GM23338 (cell line): Measurements from ENCODE around the gene FOXQ1. TPM values are rescaled to one million over a fixed set of nuclear protein-coding genes. Genes with fewer than 3 reads are reported as not detected.

Experiments used
- ATAC-seq: fragments of 200-7000 bp; cut with Tn5 transposase; 3 replicates; pipeline ENCODE4 v1.9.1; 2020
- DNase-seq: peaks from one replicate; pipeline ENCODE4 v3.0.0-alpha.2; 2015; ENCODE audit warnings: low spot score
- H2AFZ ChIP-seq: fragments of 200-600 bp; sonication (generic); 2 replicates; pipeline ENCODE4 v1.8.0; 2016; ENCODE audit warnings: antibody characterized with exemption, mild to moderate bottlenecking, moderate library complexity
- H3F3A ChIP-seq: fragments of 200-600 bp; sonication (generic); replicated peaks from 2 replicates; pipeline ENCODE4 v1.8.0; 2017; ENCODE audit warnings: antibody characterized with exemption, mixed run types, low read depth
- H3K27ac ChIP-seq: fragments of 200-600 bp; sonication (generic); 2 replicates; pipeline ENCODE4 v1.6.1; 2016; ENCODE audit warnings: low read depth
- H3K27me3 ChIP-seq: fragments of 200-600 bp; sonication (generic); 2 replicates; pipeline ENCODE4 v1.8.0; 2016; ENCODE audit warnings: mild to moderate bottlenecking, mixed run types, moderate library complexity; ENCODE audit not compliant: insufficient read depth
- H3K36me3 ChIP-seq: fragments of 200-600 bp; sonication (generic); 2 replicates; pipeline ENCODE4 v1.8.0; 2016; ENCODE audit warnings: mild to moderate bottlenecking; ENCODE audit not compliant: insufficient read depth
- H3K4me1 ChIP-seq: fragments of 200-600 bp; sonication (generic); 2 replicates; pipeline ENCODE4 v1.8.0; 2016; ENCODE audit warnings: mild to moderate bottlenecking, moderate library complexity; ENCODE audit not compliant: insufficient read depth
- H3K4me2 ChIP-seq: fragments of 200-600 bp; sonication (generic); 2 replicates; pipeline ENCODE4 v1.7.1; 2017; ENCODE audit warnings: mixed run types
- H3K4me3 ChIP-seq: fragments of 200-600 bp; sonication (generic); 2 replicates; pipeline ENCODE4 v1.6.1; 2016; ENCODE audit warnings: mixed run types
- H3K79me2 ChIP-seq: fragments of 200-600 bp; sonication (generic); replicated peaks from 2 replicates; pipeline ENCODE4 v1.8.0; 2017; ENCODE audit warnings: mild to moderate bottlenecking; ENCODE audit not compliant: insufficient read depth
- H3K9me2 ChIP-seq: fragments of 200-600 bp; sonication (generic); 2 replicates; pipeline ENCODE4 v1.8.0; 2017; ENCODE audit not compliant: insufficient read depth
- H4K20me1 ChIP-seq: fragments of 200-600 bp; sonication (generic); replicated peaks from 2 replicates; pipeline ENCODE4 v1.8.0; 2017; ENCODE audit warnings: mild to moderate bottlenecking; ENCODE audit not compliant: insufficient read depth
- H3K27ac Mint-ChIP-seq: 2 replicates; pipeline ENCODE4 v1.8.0; 2020; ENCODE audit warnings: inconsistent platforms, mild to moderate bottlenecking, moderate library complexity, mixed read lengths
- H3K27me3 Mint-ChIP-seq: 3 replicates; pipeline ENCODE4 v1.8.0; 2022; ENCODE audit warnings: low read depth, mild to moderate bottlenecking, moderate library complexity, mixed read lengths, inconsistent platforms; ENCODE audit not compliant: insufficient read depth, poor library complexity
- H3K36me3 Mint-ChIP-seq: 3 replicates; pipeline ENCODE4 v1.8.0; 2021; ENCODE audit warnings: low read depth, mild to moderate bottlenecking, inconsistent platforms, moderate library complexity, mixed read lengths
- H3K4me1 Mint-ChIP-seq: 3 replicates; pipeline ENCODE4 v1.8.0; 2020; ENCODE audit warnings: mild to moderate bottlenecking, inconsistent platforms, mixed read lengths
- H3K4me3 Mint-ChIP-seq: 3 replicates; pipeline ENCODE4 v1.8.0; 2021; ENCODE audit warnings: moderate library complexity, mild to moderate bottlenecking, inconsistent platforms, mixed read lengths
- H3K9me3 Mint-ChIP-seq: 3 replicates; pipeline ENCODE4 v1.8.0; 2020; ENCODE audit warnings: moderate library complexity, mild to moderate bottlenecking, inconsistent platforms, mixed read lengths
- CREB1 ChIP-seq: fragments of 250-450 bp; sonication (Bioruptor Pico); IDR thresholded peaks from 2 replicates; pipeline ENCODE4 v1.5.0; 2020; ENCODE audit warnings: low read depth, mild to moderate bottlenecking, moderate library complexity
- EZH2 ChIP-seq: fragments of 200-600 bp; sonication (generic); IDR thresholded peaks from one replicate; pipeline ENCODE4 v1.8.0; 2017; ENCODE audit warnings: antibody characterized with exemption, mild to moderate bottlenecking, low read depth; ENCODE audit not compliant: unreplicated experiment
- EZH2phosphoT487 ChIP-seq: fragments of 200-600 bp; sonication (generic); IDR thresholded peaks from one replicate; pipeline ENCODE4 v1.8.1; 2018; ENCODE audit warnings: antibody characterized with exemption; ENCODE audit not compliant: unreplicated experiment
- NANOG ChIP-seq: IDR thresholded peaks from 2 replicates; pipeline ENCODE4 v1.6.1; 2016; ENCODE audit warnings: antibody characterized with exemption, borderline replicate concordance
- POLR2AphosphoS5 ChIP-seq: IDR thresholded peaks from 2 replicates; pipeline ENCODE4 v1.6.1; 2016; ENCODE audit warnings: antibody characterized with exemption, low read depth
- STAT1 ChIP-seq: IDR thresholded peaks from one replicate; pipeline ENCODE4 v1.6.1; 2016; ENCODE audit warnings: antibody characterized with exemption; ENCODE audit not compliant: unreplicated experiment
- ZNF114 ChIP-seq: fragments of 250-450 bp; sonication (Bioruptor Pico); IDR thresholded peaks from 2 replicates; pipeline ENCODE4 v1.5.0; 2020; ENCODE audit warnings: mild to moderate bottlenecking, moderate library complexity
- polyA plus RNA-seq: library from polyadenylated mRNA; unstranded; fragments of >200 nt; fragmentation: Nextera tagmentation; extraction: Ambion mirVana; gene quantifications from 2 replicates; pipeline ENCODE4 v1.2.1, GENCODE V29; 2016
- total RNA-seq: library from RNA; depleted of rRNA; stranded (reverse); fragments of >200 nt; shearing (Covaris generic); gene quantifications from 2 replicates; pipeline ENCODE4 v1.2.3, GENCODE V29; 2014
- TF ChIP-seq, protein P1 (sequence below), 2 experiments: fragments of 200-600 bp in 1 of 2; sonication (generic) in 1 of 2; conservative IDR thresholded peaks; 2 replicates each; pipeline versions ENCODE4 v1.5.1 to v1.6.1; 2016 to 2017; ENCODE audit warnings: antibody characterized with exemption in 2 of 2, low read depth in 2 of 2, mild to moderate bottlenecking in 2 of 2, moderate library complexity in 1 of 2
- TF ChIP-seq, protein P2 (sequence below): IDR thresholded peaks from 2 replicates; pipeline ENCODE4 v1.6.1; 2016; ENCODE audit warnings: antibody characterized with exemption
- TF ChIP-seq, protein P3 (sequence below): IDR thresholded peaks from one replicate; pipeline ENCODE4 v1.6.1; 2018; ENCODE audit warnings: antibody characterized with exemption; ENCODE audit not compliant: unreplicated experiment
- TF ChIP-seq, protein P4 (sequence below): fragments of 250-450 bp; sonication (Bioruptor Pico); IDR thresholded peaks from 2 replicates; pipeline ENCODE4 v1.5.0; 2020; ENCODE audit warnings: mild to moderate bottlenecking, moderate library complexity

Gene FOXQ1
- total and polyA plus RNA-seq, 2 experiments from 2014 or later, result not detected

DNA sequence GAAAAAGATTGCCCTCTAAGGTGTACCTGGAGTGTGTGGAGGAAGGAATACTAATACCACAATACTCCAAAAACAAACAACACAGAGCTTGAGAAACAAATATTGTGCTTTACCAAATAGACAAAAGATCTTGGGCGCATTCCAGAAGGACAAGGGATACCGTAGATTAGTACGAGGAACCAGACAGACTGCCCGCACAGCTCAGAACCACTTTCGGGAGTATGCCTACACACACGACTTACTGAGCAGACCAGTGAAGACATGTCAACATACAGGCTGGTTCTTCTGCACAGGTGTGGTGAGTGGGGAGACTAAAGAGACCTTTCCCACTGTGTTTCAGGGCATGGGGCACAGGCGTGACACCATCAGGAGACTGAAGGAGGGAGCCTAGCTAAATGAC, 15.8 kb upstream of the FOXQ1 start (continued):
- TF ChIP-seq, protein P1, sequence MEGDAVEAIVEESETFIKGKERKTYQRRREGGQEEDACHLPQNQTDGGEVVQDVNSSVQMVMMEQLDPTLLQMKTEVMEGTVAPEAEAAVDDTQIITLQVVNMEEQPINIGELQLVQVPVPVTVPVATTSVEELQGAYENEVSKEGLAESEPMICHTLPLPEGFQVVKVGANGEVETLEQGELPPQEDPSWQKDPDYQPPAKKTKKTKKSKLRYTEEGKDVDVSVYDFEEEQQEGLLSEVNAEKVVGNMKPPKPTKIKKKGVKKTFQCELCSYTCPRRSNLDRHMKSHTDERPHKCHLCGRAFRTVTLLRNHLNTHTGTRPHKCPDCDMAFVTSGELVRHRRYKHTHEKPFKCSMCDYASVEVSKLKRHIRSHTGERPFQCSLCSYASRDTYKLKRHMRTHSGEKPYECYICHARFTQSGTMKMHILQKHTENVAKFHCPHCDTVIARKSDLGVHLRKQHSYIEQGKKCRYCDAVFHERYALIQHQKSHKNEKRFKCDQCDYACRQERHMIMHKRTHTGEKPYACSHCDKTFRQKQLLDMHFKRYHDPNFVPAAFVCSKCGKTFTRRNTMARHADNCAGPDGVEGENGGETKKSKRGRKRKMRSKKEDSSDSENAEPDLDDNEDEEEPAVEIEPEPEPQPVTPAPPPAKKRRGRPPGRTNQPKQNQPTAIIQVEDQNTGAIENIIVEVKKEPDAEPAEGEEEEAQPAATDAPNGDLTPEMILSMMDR (conservative IDR thresholded peaks at IDR 0.05; ENCODE audit: low read depth in 2 of 2), result no peak
- TF ChIP-seq CREB1 (CRISPR knock-in tag), result no peak

DNA sequence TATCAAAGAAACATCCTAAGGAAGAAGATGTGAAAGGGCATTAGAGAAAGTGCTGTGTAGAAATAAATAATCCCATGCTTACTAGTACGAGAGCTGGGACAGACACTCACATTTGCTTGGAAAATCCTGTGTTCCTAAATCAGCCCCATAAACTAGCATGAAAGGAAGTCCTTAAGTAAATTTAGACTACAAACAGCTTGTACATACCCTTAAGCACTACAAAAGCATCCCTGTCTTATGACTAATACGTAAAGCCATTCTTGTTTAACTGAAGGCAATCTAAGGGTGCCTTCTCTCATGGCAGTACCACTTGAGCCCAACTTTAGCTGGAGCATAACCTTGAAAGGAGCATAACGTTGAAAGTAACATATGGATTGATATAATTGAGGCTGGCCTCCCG, 15.4 kb upstream of the FOXQ1 start:
- H2AFZ ChIP-seq, result no peak overlapping the region
- ATAC-seq (no peak), DNase-seq (no peak)
- H3K4me3 ChIP-seq, result no peak overlapping the region
- Mint-ChIP-seq H3K27me3 (peaks cover 2% of the 10 kb centered on the region), H3K4me3 (no peak overlapping the region), H3K9me3 (no peaks in the 10 kb centered on the region), H3K27ac (no peak overlapping the region), H3K36me3 (no peaks in the 10 kb centered on the region), H3K4me1 (no peaks in the 10 kb centered on the region)
- no peak overlapping the region for H3K4me2 ChIP-seq
- H3K9me2 ChIP-seq, result no peaks in the 10 kb centered on the region
- H3K79me2 ChIP-seq, result no peaks in the 10 kb centered on the region
- H3K27ac ChIP-seq, result no peak overlapping the region
- no peaks in the 10 kb centered on the region for H3F3A ChIP-seq
- H3K27me3 ChIP-seq, result no peaks in the 10 kb centered on the region
- no peaks in the 10 kb centered on the region for H3K36me3 ChIP-seq
- H4K20me1 ChIP-seq, result no peaks in the 10 kb centered on the region
- H3K4me1 ChIP-seq, result no peaks in the 10 kb centered on the region
- no peak for TF ChIP-seq EZH2phosphoT487
- TF ChIP-seq EZH2, result no peak
- no peak for TF ChIP-seq ZNF114 (CRISPR knock-in tag)
- TF ChIP-seq, protein P1 (conservative IDR thresholded peaks at IDR 0.05; ENCODE audit: low read depth in 2 of 2), result no peak
- TF ChIP-seq, protein P2, sequence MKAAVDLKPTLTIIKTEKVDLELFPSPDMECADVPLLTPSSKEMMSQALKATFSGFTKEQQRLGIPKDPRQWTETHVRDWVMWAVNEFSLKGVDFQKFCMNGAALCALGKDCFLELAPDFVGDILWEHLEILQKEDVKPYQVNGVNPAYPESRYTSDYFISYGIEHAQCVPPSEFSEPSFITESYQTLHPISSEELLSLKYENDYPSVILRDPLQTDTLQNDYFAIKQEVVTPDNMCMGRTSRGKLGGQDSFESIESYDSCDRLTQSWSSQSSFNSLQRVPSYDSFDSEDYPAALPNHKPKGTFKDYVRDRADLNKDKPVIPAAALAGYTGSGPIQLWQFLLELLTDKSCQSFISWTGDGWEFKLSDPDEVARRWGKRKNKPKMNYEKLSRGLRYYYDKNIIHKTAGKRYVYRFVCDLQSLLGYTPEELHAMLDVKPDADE, result no peak
- no peak for TF ChIP-seq STAT1
- TF ChIP-seq, protein P3, sequence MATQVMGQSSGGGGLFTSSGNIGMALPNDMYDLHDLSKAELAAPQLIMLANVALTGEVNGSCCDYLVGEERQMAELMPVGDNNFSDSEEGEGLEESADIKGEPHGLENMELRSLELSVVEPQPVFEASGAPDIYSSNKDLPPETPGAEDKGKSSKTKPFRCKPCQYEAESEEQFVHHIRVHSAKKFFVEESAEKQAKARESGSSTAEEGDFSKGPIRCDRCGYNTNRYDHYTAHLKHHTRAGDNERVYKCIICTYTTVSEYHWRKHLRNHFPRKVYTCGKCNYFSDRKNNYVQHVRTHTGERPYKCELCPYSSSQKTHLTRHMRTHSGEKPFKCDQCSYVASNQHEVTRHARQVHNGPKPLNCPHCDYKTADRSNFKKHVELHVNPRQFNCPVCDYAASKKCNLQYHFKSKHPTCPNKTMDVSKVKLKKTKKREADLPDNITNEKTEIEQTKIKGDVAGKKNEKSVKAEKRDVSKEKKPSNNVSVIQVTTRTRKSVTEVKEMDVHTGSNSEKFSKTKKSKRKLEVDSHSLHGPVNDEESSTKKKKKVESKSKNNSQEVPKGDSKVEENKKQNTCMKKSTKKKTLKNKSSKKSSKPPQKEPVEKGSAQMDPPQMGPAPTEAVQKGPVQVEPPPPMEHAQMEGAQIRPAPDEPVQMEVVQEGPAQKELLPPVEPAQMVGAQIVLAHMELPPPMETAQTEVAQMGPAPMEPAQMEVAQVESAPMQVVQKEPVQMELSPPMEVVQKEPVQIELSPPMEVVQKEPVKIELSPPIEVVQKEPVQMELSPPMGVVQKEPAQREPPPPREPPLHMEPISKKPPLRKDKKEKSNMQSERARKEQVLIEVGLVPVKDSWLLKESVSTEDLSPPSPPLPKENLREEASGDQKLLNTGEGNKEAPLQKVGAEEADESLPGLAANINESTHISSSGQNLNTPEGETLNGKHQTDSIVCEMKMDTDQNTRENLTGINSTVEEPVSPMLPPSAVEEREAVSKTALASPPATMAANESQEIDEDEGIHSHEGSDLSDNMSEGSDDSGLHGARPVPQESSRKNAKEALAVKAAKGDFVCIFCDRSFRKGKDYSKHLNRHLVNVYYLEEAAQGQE, result no peak
- TF ChIP-seq NANOG, result no peak
- TF ChIP-seq POLR2AphosphoS5, result no peak
- TF ChIP-seq, protein P4, sequence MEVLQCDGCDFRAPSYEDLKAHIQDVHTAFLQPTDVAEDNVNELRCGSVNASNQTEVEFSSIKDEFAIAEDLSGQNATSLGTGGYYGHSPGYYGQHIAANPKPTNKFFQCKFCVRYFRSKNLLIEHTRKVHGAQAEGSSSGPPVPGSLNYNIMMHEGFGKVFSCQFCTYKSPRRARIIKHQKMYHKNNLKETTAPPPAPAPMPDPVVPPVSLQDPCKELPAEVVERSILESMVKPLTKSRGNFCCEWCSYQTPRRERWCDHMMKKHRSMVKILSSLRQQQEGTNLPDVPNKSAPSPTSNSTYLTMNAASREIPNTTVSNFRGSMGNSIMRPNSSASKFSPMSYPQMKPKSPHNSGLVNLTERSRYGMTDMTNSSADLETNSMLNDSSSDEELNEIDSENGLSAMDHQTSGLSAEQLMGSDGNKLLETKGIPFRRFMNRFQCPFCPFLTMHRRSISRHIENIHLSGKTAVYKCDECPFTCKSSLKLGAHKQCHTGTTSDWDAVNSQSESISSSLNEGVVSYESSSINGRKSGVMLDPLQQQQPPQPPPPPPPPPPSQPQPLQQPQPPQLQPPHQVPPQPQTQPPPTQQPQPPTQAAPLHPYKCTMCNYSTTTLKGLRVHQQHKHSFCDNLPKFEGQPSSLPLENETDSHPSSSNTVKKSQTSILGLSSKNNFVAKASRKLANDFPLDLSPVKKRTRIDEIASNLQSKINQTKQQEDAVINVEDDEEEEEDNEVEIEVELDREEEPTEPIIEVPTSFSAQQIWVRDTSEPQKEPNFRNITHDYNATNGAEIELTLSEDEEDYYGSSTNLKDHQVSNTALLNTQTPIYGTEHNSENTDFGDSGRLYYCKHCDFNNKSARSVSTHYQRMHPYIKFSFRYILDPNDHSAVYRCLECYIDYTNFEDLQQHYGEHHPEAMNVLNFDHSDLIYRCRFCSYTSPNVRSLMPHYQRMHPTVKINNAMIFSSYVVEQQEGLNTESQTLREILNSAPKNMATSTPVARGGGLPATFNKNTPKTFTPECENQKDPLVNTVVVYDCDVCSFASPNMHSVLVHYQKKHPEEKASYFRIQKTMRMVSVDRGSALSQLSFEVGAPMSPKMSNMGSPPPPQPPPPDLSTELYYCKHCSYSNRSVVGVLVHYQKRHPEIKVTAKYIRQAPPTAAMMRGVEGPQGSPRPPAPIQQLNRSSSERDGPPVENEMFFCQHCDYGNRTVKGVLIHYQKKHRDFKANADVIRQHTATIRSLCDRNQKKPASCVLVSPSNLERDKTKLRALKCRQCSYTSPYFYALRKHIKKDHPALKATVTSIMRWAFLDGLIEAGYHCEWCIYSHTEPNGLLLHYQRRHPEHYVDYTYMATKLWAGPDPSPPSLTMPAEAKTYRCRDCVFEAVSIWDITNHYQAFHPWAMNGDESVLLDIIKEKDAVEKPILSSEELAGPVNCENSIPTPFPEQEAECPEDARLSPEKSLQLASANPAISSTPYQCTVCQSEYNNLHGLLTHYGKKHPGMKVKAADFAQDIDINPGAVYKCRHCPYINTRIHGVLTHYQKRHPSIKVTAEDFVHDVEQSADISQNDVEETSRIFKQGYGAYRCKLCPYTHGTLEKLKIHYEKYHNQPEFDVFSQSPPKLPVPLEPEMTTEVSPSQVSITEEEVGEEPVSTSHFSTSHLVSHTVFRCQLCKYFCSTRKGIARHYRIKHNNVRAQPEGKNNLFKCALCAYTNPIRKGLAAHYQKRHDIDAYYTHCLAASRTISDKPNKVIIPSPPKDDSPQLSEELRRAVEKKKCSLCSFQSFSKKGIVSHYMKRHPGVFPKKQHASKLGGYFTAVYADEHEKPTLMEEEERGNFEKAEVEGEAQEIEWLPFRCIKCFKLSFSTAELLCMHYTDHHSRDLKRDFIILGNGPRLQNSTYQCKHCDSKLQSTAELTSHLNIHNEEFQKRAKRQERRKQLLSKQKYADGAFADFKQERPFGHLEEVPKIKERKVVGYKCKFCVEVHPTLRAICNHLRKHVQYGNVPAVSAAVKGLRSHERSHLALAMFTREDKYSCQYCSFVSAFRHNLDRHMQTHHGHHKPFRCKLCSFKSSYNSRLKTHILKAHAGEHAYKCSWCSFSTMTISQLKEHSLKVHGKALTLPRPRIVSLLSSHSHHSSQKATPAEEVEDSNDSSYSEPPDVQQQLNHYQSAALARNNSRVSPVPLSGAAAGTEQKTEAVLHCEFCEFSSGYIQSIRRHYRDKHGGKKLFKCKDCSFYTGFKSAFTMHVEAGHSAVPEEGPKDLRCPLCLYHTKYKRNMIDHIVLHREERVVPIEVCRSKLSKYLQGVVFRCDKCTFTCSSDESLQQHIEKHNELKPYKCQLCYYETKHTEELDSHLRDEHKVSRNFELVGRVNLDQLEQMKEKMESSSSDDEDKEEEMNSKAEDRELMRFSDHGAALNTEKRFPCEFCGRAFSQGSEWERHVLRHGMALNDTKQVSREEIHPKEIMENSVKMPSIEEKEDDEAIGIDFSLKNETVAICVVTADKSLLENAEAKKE (CRISPR knock-in tag), result no peak
